GM12875 (cell line): ENCODE measurements around the gene HECTD2.

Experiments used
- H3K4me3 ChIP-seq: one replicate; pipeline ENCODE4 v1.5.1; 2011; ENCODE audit warnings: low read depth, low read length, control low read depth
- TF ChIP-seq, protein P1 (sequence below): IDR thresholded peaks from 2 replicates; pipeline ENCODE4 v1.5.1; 2011; ENCODE audit warnings: low read depth, mild to moderate bottlenecking, control low read depth, inconsistent platforms, low read length, moderate library complexity, borderline replicate concordance; ENCODE audit not compliant: insufficient read depth

The HECTD2 gene

DNA sequence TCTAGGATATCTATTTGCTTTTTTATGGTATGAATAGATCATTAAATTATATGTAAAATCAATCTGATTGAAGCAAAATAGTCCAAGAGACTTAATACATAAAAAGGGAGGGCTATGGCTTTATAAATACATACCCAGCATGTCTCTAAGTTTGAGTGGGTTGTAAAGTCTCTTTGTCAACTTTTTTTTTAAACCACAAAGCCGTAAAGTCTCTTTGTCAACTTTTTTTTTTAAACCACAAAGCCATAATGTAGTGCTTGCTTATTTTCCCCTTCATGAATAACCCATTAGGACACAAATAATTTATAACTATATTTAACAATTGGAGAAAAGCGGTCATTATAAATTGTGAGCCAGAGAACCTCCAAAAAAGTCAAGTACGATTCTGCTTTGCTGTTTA, 5.7 kb downstream of the HECTD2 start:
- no peak overlapping the region for H3K4me3 ChIP-seq
- TF ChIP-seq, protein P1, sequence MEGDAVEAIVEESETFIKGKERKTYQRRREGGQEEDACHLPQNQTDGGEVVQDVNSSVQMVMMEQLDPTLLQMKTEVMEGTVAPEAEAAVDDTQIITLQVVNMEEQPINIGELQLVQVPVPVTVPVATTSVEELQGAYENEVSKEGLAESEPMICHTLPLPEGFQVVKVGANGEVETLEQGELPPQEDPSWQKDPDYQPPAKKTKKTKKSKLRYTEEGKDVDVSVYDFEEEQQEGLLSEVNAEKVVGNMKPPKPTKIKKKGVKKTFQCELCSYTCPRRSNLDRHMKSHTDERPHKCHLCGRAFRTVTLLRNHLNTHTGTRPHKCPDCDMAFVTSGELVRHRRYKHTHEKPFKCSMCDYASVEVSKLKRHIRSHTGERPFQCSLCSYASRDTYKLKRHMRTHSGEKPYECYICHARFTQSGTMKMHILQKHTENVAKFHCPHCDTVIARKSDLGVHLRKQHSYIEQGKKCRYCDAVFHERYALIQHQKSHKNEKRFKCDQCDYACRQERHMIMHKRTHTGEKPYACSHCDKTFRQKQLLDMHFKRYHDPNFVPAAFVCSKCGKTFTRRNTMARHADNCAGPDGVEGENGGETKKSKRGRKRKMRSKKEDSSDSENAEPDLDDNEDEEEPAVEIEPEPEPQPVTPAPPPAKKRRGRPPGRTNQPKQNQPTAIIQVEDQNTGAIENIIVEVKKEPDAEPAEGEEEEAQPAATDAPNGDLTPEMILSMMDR, result no peak

DNA sequence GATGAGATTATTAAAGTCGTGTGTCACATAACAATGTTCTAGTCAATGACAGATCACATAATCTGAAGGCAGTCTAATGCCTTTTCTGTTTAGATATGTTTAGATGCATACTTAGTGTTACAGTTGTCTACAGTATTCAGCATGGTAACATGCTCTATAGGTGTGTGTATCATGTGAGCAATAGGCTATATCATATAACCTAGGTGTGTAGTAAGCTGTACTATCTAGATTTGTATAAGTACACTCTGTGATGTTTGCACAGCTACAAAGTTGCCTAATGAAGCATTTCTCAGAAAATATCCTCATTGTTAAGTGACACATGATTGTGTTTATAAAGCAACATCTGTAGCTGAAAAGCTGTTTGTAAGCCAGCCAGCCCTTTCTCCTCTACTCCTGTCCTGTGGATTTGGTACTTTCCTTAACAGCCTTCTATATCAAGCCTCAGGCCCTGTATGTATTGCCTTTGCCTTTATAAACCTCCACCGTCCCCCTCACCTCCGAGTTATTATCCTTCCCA, 6.3 kb downstream of the HECTD2 start:
- TF ChIP-seq, protein P1, result no peak
- no peak overlapping the region for H3K4me3 ChIP-seq

DNA sequence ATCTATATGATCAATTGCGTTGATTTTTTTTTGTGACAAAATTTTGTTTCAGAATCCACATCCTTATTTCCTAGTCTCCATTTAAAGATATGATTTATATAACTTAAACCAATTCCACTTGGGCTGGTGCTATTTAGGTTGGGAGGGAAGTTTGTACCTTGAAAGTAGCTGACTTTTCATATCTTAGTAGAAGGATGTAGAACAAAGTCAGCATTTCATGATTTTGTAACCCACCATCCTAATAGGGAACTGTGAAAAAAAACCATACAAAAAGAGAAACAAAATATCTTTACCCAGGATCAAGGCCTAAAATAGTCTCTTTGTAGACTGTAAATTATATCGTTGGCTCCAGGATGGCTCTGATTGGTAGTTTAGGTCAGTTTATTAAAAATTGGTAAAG, 8.3 kb downstream of the HECTD2 start:
- TF ChIP-seq, protein P1, result no peak
- H3K4me3 ChIP-seq, result no peak overlapping the region

DNA sequence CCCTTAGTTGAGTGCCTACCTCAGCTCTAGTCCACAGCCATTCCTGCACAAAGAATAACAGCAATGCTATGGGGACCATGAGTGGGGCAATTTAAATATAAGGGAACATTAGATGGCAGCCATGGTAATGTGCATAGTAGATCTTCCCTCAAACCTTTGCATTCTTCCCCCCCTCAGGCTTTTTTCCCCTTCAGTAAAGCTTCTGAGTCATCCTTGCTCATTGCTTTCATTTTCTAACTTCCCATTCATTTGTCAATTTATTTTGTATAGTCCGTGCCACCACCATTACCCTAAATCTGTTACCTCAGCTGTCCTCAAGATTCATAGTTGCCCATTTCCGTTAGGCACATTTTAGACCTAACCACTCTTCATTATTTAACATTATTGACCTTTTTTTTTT, 10.7 kb downstream of the HECTD2 start:
- TF ChIP-seq, protein P1, result no peak
- H3K4me3 ChIP-seq, result no peak overlapping the region

DNA sequence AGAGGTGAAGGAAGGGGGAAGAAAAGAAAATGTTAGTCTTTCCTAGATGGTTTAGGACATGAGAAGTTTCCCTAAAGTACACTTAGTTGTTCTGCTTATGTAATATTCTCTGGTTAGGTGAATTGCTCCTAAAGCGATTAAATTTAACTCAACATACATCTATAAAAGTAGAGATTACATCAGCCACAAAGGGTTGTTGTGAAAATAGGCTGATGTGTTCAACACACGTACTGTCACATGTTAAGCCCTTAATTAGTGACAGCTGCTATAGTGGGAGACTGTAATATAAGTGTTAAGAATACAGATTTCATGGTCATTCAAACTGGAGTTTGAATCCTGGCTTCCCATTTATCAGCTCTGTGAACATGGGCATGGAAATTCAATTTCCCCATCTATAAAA, 12.8 kb downstream of the HECTD2 start:
- TF ChIP-seq, protein P1, result no peak
- no peak overlapping the region for H3K4me3 ChIP-seq

DNA sequence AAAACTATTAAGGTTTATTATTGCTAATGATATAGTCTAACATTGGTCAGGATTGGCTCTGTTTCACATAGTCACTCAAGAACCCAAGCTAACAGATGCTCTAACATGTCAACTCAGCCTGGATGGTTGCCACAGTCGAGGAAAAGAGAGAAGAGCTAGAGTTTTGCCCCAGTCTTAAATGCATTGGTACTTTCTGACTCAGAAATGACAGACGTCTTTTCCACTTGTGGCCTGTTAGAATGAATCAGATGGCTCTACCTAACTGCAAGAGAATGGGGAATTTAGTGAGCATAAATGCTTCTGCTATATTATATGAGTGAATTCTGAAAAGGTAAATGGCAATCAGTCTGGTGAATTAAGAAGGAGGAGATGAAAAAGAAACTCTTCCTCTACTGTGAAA, 13.9 kb downstream of the HECTD2 start:
- no peak overlapping the region for H3K4me3 ChIP-seq
- TF ChIP-seq, protein P1, result no peak

DNA sequence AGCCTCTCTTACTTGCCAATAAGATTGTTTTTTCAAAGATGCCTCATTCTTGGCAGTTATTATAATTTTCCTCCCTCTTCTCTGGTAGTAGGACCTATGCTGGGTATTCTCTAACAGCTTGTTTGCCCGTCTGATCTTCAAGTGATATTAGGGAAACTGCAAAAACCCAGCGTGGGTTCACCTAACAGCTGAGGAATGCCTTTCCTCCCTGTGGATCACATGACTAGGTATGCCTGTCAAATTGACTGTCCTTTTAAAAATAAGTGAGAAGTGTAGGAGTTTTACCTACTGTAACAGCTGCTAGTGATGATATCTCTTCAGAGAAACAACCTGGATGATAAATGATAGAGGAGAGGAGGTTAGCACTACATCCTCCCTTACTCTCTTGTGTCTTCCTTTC, 22.0 kb downstream of the HECTD2 start:
- TF ChIP-seq, protein P1, result no peak
- H3K4me3 ChIP-seq, result no peak overlapping the region
